ENCODE results near the gene AGFG1.

AGFG1 gene

GRCh38 chr2:227473122-227473461, 1.1 kb downstream of the AGFG1 start:
- H3K9me3 ChIP-seq (ENCODE audit: control insufficient read depth, low read length): no peaks in the 10 kb centered on the region
- no peak overlapping the region for H3K27ac ChIP-seq (ENCODE audit: insufficient read depth, low read length, poor library complexity, severe bottlenecking)
- H3K27me3 ChIP-seq (replicated peaks; ENCODE audit: control insufficient read depth, insufficient read depth, low read length, poor library complexity, severe bottlenecking): no peaks in the 10 kb centered on the region
- no peak for DNase-seq
- H3K36me3 ChIP-seq (ENCODE audit: control insufficient read depth, insufficient read depth, low read length): no peaks in the 10 kb centered on the region
- H3K4me1 ChIP-seq (ENCODE audit: control insufficient read depth, insufficient read depth, low read length, poor library complexity, severe bottlenecking): peaks cover 22% of the 10 kb centered on the region
- H3K4me3 ChIP-seq (ENCODE audit: insufficient read depth, low read depth, low read length, poor library complexity, severe bottlenecking): peak overlapping the region; percentile 77

DNA sequence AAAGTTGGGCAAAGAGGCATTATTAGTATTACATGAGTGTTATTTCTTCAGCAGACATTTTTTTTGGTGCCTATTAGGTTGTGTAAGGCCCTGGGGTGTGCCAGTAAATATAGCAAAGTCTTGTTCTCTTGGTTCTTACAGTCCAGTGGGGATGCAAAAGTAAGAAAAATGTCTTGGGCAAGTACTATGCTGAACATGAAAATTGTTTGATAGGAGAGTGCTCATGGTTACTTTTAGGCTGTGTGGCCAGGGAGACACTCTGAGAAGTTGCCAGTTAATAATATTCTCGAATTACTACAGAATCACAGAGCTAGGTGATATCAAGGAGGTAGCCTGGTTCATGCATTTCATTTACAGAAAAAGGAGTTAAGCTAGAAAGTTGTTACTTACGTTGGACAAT, 1.9 kb downstream of the AGFG1 start:
- no peaks in the 10 kb centered on the region for H3K27me3 ChIP-seq (replicated peaks; ENCODE audit: control insufficient read depth, insufficient read depth, low read length, poor library complexity, severe bottlenecking)
- no peak overlapping the region for H3K27ac ChIP-seq (ENCODE audit: insufficient read depth, low read length, poor library complexity, severe bottlenecking)
- no peaks in the 10 kb centered on the region for H3K9me3 ChIP-seq (ENCODE audit: control insufficient read depth, low read length)
- peaks cover 22% of the 10 kb centered on the region for H3K4me1 ChIP-seq (ENCODE audit: control insufficient read depth, insufficient read depth, low read length, poor library complexity, severe bottlenecking)
- no peak for DNase-seq
- peak overlapping the region; percentile 3 for H3K4me3 ChIP-seq (ENCODE audit: insufficient read depth, low read depth, low read length, poor library complexity, severe bottlenecking)
- no peaks in the 10 kb centered on the region for H3K36me3 ChIP-seq (ENCODE audit: control insufficient read depth, insufficient read depth, low read length)

DNA sequence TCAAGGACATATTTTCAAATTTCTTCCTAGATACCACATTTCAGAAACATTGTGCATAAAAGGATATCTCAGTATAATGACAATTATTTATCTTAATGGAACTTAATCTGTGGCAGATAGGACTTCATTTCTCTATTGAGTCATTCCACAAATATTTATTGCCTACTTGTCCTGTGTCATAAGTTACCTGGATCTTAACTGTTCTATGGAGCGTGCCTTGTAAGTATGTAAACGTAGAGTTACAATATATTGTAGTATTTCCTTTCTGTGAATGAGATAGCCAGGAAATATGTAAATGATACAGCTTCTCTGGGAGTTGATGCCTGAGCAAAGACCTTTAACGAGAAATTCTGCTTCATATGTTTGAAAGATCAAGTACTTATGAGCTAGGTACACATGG, 2.5 kb downstream of the AGFG1 start:
- DNase-seq: no peak
- H3K27ac ChIP-seq (ENCODE audit: insufficient read depth, low read length, poor library complexity, severe bottlenecking): no peak overlapping the region
- H3K27me3 ChIP-seq (replicated peaks; ENCODE audit: control insufficient read depth, insufficient read depth, low read length, poor library complexity, severe bottlenecking): no peaks in the 10 kb centered on the region
- H3K36me3 ChIP-seq (ENCODE audit: control insufficient read depth, insufficient read depth, low read length): no peaks in the 10 kb centered on the region
- H3K9me3 ChIP-seq (ENCODE audit: control insufficient read depth, low read length): no peaks in the 10 kb centered on the region
- H3K4me1 ChIP-seq (ENCODE audit: control insufficient read depth, insufficient read depth, low read length, poor library complexity, severe bottlenecking): peaks cover 22% of the 10 kb centered on the region
- no peak overlapping the region for H3K4me3 ChIP-seq (ENCODE audit: insufficient read depth, low read depth, low read length, poor library complexity, severe bottlenecking)

- H3K27ac ChIP-seq (ENCODE audit: insufficient read depth, low read length, poor library complexity, severe bottlenecking): no peak overlapping the region
- DNase-seq: no peak
- H3K4me3 ChIP-seq (ENCODE audit: insufficient read depth, low read depth, low read length, poor library complexity, severe bottlenecking): no peak overlapping the region
- H3K36me3 ChIP-seq (ENCODE audit: control insufficient read depth, insufficient read depth, low read length): no peaks in the 10 kb centered on the region
- peaks cover 22% of the 10 kb centered on the region for H3K4me1 ChIP-seq (ENCODE audit: control insufficient read depth, insufficient read depth, low read length, poor library complexity, severe bottlenecking)
- H3K9me3 ChIP-seq (ENCODE audit: control insufficient read depth, low read length): no peaks in the 10 kb centered on the region
- H3K27me3 ChIP-seq (replicated peaks; ENCODE audit: control insufficient read depth, insufficient read depth, low read length, poor library complexity, severe bottlenecking): no peaks in the 10 kb centered on the region
Observed at GRCh38 chr2:227477291-227477690, 5.3 kb downstream of the AGFG1 start.

- H3K36me3 ChIP-seq (ENCODE audit: control insufficient read depth, insufficient read depth, low read length): no peaks in the 10 kb centered on the region
- H3K27me3 ChIP-seq (replicated peaks; ENCODE audit: control insufficient read depth, insufficient read depth, low read length, poor library complexity, severe bottlenecking): no peaks in the 10 kb centered on the region
- no peak for DNase-seq
- H3K4me3 ChIP-seq (ENCODE audit: insufficient read depth, low read depth, low read length, poor library complexity, severe bottlenecking): no peak overlapping the region
- H3K27ac ChIP-seq (ENCODE audit: insufficient read depth, low read length, poor library complexity, severe bottlenecking): no peak overlapping the region
- peaks cover 3% of the 10 kb centered on the region for H3K4me1 ChIP-seq (ENCODE audit: control insufficient read depth, insufficient read depth, low read length, poor library complexity, severe bottlenecking)
- no peaks in the 10 kb centered on the region for H3K9me3 ChIP-seq (ENCODE audit: control insufficient read depth, low read length)
Observed at GRCh38 chr2:227479865-227480475, 8.0 kb downstream of the AGFG1 start.

DNA sequence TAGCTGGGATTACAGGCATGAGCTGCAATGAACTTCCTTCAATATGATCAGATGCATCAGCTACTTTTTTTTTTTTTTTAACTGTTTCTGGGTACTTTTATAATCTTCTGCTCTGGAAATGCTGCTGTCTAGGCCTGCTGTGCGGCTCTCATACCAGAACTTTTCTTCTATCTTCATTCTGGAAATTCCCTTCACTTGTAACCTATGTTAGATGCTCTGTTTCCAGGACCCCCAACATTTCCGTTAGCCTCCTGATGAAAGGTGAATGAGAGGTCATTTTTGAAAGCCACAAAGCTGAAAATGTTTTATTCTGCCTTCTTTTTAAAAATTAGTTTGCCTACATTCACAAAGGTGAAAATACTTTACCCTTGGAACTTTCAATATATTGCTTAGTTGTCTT, 8.6 kb downstream of the AGFG1 start:
- Histone ChIP-seq H3K27ac (ENCODE audit: insufficient read depth, low read length, poor library complexity, severe bottlenecking) (no peak overlapping the region), H3K4me3 (ENCODE audit: insufficient read depth, low read depth, low read length, poor library complexity, severe bottlenecking) (no peak overlapping the region), H3K36me3 (ENCODE audit: control insufficient read depth, insufficient read depth, low read length) (no peaks in the 10 kb centered on the region), H3K9me3 (ENCODE audit: control insufficient read depth, low read length) (no peaks in the 10 kb centered on the region), H3K27me3 (replicated peaks; ENCODE audit: control insufficient read depth, insufficient read depth, low read length, poor library complexity, severe bottlenecking) (no peaks in the 10 kb centered on the region), H3K4me1 (ENCODE audit: control insufficient read depth, insufficient read depth, low read length, poor library complexity, severe bottlenecking) (no peaks in the 10 kb centered on the region)
- no peak for DNase-seq

DNA sequence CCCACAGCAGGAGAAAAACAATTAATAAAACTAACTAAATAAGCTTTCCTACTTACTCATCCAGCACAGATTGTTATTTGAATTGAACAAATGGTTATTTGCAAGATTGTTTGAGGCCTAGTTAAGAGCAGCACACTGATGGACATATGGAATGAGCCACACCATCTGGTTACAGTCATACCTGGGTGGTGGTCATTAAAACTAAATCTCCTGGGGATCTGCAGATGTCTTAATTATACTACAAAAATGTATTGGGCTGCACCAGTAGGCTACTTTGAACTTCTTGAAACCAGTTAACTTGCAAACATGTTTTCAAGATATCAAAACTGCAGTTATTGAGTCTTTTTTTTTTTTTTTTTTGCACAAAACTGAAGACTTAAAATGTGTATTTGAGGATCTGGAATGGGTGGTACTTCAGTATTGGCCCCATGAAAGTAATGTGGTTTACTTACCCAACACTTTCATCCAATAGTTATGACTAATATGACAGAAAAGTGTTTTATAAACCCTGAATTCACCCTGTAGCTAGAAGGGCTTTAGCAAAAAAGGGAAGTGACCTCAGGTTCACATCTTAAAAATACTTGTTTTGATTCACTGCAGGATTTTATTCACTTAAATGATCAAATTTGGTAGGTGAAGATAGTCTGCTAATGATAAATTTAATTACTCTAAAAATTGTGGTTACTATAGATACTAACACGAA, 10.8 kb downstream of the AGFG1 start:
- Histone ChIP-seq H3K4me3 (ENCODE audit: insufficient read depth, low read depth, low read length, poor library complexity, severe bottlenecking) (no peak overlapping the region), H3K27ac (ENCODE audit: insufficient read depth, low read length, poor library complexity, severe bottlenecking) (no peak overlapping the region), H3K9me3 (ENCODE audit: control insufficient read depth, low read length) (no peaks in the 10 kb centered on the region), H3K36me3 (ENCODE audit: control insufficient read depth, insufficient read depth, low read length) (no peaks in the 10 kb centered on the region), H3K27me3 (replicated peaks; ENCODE audit: control insufficient read depth, insufficient read depth, low read length, poor library complexity, severe bottlenecking) (no peaks in the 10 kb centered on the region), H3K4me1 (ENCODE audit: control insufficient read depth, insufficient read depth, low read length, poor library complexity, severe bottlenecking) (no peaks in the 10 kb centered on the region)
- DNase-seq: no peak

GRCh38 chr2:227485429-227485828, 13.5 kb downstream of the AGFG1 start:
- DNase-seq: no peak
- no peaks in the 10 kb centered on the region for H3K4me1 ChIP-seq (ENCODE audit: control insufficient read depth, insufficient read depth, low read length, poor library complexity, severe bottlenecking)
- H3K27ac ChIP-seq (ENCODE audit: insufficient read depth, low read length, poor library complexity, severe bottlenecking): no peak overlapping the region
- no peak overlapping the region for H3K4me3 ChIP-seq (ENCODE audit: insufficient read depth, low read depth, low read length, poor library complexity, severe bottlenecking)
- no peaks in the 10 kb centered on the region for H3K36me3 ChIP-seq (ENCODE audit: control insufficient read depth, insufficient read depth, low read length)
- no peaks in the 10 kb centered on the region for H3K27me3 ChIP-seq (replicated peaks; ENCODE audit: control insufficient read depth, insufficient read depth, low read length, poor library complexity, severe bottlenecking)
- no peaks in the 10 kb centered on the region for H3K9me3 ChIP-seq (ENCODE audit: control insufficient read depth, low read length)

GRCh38 chr2:227486688-227487087, 14.7 kb downstream of the AGFG1 start:
- no peak overlapping the region for H3K4me3 ChIP-seq (ENCODE audit: insufficient read depth, low read depth, low read length, poor library complexity, severe bottlenecking)
- DNase-seq: no peak
- no peak overlapping the region for H3K27ac ChIP-seq (ENCODE audit: insufficient read depth, low read length, poor library complexity, severe bottlenecking)
- no peaks in the 10 kb centered on the region for H3K4me1 ChIP-seq (ENCODE audit: control insufficient read depth, insufficient read depth, low read length, poor library complexity, severe bottlenecking)
- H3K9me3 ChIP-seq (ENCODE audit: control insufficient read depth, low read length): no peaks in the 10 kb centered on the region
- no peaks in the 10 kb centered on the region for H3K27me3 ChIP-seq (replicated peaks; ENCODE audit: control insufficient read depth, insufficient read depth, low read length, poor library complexity, severe bottlenecking)
- no peaks in the 10 kb centered on the region for H3K36me3 ChIP-seq (ENCODE audit: control insufficient read depth, insufficient read depth, low read length)

GRCh38 chr2:227488045-227488444, 16.1 kb downstream of the AGFG1 start:
- no peak for DNase-seq
- H3K27me3 ChIP-seq (replicated peaks; ENCODE audit: control insufficient read depth, insufficient read depth, low read length, poor library complexity, severe bottlenecking): no peaks in the 10 kb centered on the region
- no peaks in the 10 kb centered on the region for H3K36me3 ChIP-seq (ENCODE audit: control insufficient read depth, insufficient read depth, low read length)
- no peaks in the 10 kb centered on the region for H3K4me1 ChIP-seq (ENCODE audit: control insufficient read depth, insufficient read depth, low read length, poor library complexity, severe bottlenecking)
- H3K9me3 ChIP-seq (ENCODE audit: control insufficient read depth, low read length): no peaks in the 10 kb centered on the region
- no peak overlapping the region for H3K4me3 ChIP-seq (ENCODE audit: insufficient read depth, low read depth, low read length, poor library complexity, severe bottlenecking)
- H3K27ac ChIP-seq (ENCODE audit: insufficient read depth, low read length, poor library complexity, severe bottlenecking): no peak overlapping the region

Data from effector memory CD4-positive, alpha-beta T cell (primary cell).